Thyroid gland (tissue), 4 donors: ENCODE results near the gene RASA3.

ENCODE experiments used
- POLR2A ChIP-seq, 2 donors: fragments of 450-650 bp; IDR thresholded peaks; one replicate each; pipeline ENCODE4 v1.6.1; 2017; ENCODE audit warnings: antibody characterized with exemption in 2 of 2, mild to moderate bottlenecking in 2 of 2, moderate library complexity in 1 of 2
- TF ChIP-seq, protein P1 (sequence below), 6 experiments: fragments of 200-600 bp in 3 of 6; fragments of 450-650 bp in 3 of 6; sonication (generic) in 3 of 6; IDR thresholded peaks; one replicate each; pipeline ENCODE4 v1.5.1; 2016 to 2019; ENCODE audit warnings: antibody characterized with exemption in 6 of 6, mild to moderate bottlenecking in 2 of 6, inconsistent platforms in 1 of 6, moderate library complexity in 1 of 6

DNA sequence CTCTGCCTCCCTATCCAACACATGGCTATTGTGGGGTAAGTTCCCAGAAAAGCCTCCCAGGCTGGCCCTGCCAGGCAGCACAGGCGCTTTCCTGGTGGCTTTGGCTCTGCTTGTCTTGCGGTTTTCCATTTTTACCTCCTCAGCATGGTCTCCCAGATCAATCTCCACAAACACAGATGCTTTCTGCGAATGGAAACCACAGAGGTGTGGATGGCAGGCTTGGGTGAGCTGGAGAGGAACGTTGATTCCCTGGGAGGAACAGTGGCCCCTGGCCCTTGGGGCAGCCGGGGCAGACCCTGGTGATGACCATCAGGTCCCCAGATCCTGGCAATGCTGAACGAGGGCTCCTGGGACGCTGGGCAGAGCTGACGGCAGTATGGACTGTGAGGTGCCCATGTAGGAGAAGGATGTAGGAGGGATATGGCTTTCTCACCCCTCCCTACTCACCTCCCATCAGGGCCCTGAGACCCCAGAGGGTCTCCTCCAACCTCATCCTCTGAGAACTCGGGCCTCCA lies 165.2 kb downstream of the RASA3 start:
- TF ChIP-seq, protein P1, sequence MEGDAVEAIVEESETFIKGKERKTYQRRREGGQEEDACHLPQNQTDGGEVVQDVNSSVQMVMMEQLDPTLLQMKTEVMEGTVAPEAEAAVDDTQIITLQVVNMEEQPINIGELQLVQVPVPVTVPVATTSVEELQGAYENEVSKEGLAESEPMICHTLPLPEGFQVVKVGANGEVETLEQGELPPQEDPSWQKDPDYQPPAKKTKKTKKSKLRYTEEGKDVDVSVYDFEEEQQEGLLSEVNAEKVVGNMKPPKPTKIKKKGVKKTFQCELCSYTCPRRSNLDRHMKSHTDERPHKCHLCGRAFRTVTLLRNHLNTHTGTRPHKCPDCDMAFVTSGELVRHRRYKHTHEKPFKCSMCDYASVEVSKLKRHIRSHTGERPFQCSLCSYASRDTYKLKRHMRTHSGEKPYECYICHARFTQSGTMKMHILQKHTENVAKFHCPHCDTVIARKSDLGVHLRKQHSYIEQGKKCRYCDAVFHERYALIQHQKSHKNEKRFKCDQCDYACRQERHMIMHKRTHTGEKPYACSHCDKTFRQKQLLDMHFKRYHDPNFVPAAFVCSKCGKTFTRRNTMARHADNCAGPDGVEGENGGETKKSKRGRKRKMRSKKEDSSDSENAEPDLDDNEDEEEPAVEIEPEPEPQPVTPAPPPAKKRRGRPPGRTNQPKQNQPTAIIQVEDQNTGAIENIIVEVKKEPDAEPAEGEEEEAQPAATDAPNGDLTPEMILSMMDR (IDR thresholded peaks at IDR 0.05): no peak
- no peak for TF ChIP-seq POLR2A (IDR thresholded peaks at IDR 0.05)
